CD4-positive, alpha-beta T cell treated with Interleukin-6 at 100 ng/mL for 8 hours (primary cell): Measurements from ENCODE around the gene MESP1.
A peak's percentile ranks its signal among the peaks of the same experiment; 100 is the strongest.
"Not testable (repeated sequence)": the region's sequence is repeated elsewhere in the genome, so short reads cannot be mapped to it uniquely, and the experiment has no call there.

Source experiments
- DNase-seq: peaks from one replicate; pipeline ENCODE4 v3.0.0-alpha.2; 2020; ENCODE audit warnings: mixed read lengths, low spot score

MESP1 gene, protein sequence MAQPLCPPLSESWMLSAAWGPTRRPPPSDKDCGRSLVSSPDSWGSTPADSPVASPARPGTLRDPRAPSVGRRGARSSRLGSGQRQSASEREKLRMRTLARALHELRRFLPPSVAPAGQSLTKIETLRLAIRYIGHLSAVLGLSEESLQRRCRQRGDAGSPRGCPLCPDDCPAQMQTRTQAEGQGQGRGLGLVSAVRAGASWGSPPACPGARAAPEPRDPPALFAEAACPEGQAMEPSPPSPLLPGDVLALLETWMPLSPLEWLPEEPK

DNA sequence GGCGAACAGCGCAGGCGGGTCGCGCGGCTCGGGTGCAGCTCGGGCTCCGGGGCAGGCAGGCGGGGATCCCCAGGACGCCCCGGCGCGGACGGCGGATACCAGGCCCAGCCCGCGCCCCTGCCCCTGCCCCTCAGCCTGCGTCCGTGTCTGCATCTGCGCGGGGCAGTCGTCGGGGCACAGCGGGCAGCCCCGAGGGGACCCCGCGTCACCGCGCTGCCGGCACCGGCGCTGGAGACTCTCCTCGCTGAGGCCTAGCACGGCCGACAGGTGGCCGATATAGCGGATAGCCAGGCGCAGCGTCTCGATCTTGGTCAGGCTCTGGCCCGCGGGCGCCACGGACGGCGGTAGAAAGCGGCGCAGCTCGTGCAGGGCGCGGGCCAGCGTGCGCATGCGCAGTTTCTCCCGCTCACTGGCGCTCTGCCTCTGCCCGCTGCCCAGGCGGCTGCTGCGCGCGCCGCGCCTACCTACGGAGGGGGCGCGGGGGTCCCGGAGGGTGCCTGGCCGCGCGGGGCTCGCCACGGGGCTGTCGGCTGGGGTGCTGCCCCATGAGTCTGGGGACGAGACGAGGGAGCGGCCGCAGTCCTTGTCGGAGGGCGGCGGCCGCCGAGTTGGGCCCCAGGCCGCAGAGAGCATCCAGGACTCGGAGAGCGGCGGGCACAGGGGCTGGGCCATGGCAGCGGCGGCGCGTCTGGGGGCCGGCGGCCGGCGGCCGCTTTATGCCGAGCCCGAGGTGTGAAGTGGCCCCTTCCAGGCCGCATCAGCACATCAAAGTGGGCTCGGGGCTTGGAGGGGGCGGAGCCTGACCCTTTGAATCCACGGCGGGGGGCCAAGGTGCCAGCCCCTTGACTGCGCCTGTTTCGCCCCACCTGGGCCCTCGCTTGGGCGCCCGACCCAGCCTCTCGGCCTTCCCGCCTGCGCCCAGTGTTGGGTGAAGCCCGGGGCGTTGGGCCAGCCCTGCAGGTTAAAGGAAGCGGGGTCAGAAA is at the start of gene MESP1:
Gene MESP1 (minus strand): TSS at position 690 of the 983 bp plus-strand sequence. CDS start 18 bp downstream, at position 672.
- peak; percentile 89 for DNase-seq

DNA sequence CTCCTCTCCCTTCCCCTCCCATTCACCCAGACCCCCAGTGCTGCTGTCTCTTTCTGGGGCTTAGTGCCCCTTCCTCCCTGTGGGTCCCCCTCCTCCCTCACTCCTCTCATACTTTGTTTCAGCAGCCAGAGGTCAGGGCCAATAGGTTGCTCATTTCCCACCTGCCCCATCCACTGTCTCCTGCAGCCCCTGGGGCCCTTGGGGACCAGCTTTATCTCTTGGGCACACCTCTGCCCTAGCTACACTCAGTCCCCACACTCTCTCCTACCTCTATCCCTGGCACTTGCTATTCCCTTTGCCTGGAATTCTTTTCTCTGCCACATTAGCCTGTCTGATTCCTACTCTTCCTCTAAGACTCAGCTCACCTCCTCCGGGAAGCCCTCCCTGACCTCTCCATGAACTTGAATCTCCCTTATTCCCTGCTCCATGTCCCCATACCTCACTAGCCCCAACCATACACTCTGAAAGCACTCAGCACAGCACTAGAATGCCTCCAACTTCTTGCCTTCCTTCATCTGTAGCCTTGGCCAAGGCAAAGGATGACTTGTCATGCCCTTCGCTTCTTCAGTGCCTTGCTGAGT is 49.0 kb upstream of the MESP1 start:
- no peak for DNase-seq

DNA sequence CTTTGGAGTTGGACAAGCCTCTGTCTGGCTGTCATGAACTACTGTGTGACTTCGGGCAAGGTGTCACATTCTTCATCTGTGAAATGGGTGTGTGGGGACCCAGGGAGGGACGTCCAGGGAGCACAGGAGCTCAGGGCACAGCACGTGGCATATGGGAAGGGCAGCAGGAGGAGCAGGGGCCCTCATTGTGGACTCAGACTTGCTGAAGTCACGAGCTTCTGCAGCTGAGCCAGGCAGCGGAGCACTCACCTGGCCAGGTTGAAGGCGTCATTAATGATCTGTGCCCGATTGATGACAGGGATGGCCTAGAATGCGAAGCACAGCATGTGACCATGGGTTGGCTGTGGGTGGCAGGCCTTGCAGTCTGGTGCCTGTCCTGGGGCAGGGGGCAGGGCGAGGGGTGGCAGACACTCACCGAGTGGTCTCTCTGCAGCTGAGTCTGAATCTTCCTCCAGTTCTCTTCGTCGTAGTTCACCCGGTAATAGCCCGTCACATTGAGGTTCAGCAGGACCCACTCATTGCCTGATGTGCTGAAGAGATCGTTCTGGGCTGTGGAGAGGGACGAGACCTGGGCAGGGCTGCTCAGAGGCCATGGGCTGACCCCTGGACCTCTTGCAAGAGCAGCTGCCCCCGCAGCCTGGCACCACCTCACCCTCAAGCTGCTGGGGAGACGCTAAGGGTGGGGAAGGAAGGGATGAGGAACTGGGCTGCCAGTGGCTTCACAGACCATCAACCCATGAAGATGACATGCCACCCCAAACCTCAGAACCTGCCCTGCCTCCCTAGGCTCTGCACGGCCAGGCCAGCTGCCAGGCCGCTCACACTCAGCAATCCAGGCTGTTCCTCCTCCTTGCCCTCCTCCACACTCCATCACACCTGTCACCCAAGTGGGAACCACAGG is 48.2 kb upstream of the MESP1 start:
- no peak for DNase-seq

DNA sequence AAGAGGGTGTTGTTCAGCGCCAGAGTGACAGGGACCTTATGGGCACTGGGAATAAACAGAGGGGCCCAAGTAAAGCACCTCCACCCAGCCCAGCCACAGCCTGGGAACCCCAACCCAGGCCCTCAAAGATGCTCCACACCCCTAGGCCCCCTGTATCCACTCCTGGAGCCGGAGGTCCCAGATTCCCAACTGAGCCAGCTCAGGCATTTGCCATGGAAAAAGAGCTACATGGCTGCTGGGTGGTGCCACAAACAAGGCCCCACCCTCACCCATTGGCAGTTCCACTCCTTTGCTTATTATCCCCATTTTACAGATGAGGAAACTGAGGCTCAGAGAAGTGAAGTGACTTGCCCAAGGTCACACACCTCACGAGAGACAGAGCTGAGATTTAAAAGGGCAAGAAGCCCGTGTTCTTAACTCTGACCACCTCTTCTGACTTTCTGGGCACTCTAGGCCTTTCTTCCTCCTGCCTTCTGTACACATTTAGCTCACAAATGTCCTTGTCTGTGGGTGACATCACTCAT is 46.7 kb upstream of the MESP1 start:
- DNase-seq, result no peak

DNA sequence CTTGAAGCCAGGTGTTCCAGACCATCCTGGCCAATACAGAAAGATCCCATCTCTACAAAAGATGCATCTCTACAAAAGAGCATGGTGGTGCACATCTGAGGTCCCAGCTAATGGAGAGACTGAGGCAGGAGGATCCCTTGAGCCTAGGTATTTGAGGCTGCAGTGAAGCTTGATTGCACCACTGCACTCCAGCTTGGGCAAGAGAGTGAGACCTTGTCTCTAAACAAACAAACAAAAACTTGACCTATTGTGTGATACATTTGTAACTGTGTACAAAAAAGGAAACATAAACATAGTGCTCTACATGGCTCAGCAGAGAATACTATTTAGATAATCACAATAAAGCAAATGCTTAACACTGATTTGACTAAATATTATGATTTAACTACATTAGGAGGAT is 44.9 kb upstream of the MESP1 start:
- no peak for DNase-seq

DNA sequence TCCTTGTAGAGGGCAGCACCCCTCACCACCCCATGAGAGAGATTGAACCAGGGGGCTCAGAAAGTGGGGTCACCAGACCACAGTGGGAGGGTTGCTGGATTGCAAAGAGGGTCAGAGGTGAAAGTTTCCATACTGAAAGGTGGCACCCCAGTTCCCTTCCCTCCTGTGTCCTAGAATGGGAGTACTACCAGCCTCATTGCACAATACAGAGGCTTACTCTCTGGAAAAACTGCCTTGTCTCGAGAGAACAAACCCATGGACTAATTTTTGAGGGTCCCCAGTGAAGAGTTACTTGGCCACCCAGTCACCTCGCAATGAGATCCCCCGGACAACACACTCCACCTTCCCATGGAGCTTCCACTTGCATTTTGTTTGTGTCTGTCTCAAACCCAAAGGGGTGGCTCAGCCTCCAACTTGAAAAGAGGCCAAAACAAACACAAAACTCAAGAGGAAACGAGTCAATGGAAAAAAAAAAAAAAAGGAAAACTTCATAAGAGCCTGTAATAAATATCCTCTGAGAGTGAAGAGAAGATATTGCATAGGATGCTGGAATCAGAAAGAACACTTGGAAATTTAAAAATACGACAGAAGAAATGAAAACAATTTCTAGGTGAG is 43.7 kb upstream of the MESP1 start:
- DNase-seq, result no peak

DNA sequence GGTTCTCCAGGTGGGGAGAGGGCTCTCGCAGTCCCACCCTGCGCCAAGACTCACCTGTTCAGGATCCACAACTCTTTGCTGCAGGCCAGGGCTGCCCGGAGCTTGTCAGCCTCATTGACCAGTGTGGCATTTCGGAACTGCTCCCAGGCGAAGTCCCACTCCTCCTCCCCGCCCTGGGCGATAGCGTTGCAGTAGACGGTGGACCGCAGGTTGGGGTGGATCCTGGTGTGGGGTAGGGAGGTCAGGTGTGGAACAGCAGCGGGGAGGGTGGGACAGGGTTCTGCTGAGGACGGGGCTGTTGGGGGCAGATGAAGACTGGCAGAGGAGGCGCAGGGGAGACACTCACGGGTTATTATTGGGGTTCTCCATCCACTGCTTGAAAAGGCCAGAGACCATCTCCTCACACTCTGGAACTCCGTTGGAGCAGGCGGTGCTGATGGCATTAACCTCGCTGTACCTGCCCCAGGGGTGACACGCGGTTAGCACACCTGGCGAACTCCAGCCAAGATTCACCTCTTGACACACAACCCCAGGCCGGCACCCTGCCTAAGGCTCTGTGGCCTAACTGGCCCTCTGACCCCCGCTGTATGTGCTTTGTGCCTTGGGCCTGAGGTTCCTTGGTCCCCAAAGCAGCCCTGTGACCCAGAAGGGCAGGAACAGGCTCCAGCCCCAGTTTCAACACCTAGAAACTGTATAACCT is 41.2 kb upstream of the MESP1 start:
- DNase-seq, result no peak

DNA sequence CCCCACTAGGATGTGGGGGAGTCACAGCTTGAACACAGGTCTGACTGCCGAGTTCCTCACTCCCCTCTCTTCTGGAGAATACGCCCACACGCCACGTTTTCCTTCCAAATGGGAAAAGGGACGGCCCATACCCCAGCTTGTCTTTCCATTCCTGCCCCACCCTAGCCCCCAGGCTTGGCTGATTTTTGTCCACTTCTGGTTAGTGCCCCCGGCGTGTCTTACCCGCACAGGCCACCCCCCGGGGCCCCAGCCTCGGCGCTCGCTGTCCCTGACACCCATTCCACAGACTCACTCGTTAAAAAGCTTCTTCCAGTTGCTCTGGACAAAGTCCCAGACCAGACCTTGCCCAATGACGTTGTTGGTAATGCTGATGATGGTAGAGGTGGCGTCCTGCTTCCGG is 39.6 kb upstream of the MESP1 start:
- DNase-seq, result no peak

DNA sequence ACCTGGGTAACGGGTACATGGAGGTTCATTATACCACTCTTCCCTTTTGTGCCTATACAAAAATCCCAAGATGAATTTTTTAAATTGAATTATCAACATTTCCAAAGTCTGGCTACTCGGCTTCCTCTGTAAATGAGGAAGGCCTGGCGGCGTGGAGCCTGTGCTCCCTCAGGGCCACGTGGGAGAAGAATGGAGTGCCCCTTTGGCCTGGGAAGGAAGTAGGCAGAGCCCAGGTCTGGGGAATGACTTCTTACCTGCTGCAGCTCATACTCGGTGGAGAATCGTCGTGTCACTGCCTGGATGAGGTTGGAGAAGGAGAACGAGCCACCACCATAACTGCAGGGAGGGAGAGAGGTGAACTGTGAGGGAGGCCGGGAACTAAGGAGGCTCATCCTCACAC is 39.2 kb upstream of the MESP1 start:
- no peak for DNase-seq

DNA sequence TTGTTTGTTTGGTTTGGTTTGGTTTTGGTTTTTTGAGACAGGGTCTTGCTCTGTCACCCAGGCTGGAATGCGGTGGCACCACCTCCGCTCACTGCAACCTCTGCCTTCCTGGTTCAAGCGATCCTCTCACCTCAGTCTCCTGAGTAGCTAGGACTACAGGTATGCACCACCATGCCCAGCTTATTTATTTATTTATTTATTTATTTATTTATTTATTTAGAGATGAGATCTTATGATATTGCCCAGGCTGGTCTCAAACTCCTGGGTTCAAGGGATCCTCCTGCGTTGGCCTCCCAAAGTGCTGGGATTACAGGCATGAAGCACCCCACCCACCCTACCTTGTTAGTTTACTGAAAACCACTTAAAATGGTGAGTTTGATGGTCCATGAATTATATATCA is 37.5 kb upstream of the MESP1 start:
- DNase-seq, result not testable (repeated sequence)

DNA sequence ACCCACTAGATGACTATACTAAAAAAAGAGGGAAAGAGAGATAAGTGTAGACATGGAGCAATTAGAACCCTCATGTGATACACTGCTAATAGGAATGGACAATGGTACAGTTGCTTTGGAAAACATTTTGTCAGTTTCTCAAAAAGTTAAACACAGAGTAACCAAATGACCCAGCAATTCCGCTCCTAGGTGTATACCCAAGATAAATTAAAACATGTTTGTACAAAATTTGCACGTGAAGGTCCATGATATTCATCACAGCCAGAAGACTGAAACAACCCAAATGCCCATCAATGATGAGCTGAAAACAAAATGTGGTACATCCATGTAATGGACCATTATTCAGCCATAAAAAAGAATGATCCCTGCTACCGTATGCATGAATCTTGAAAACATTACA is 36.9 kb upstream of the MESP1 start:
- no peak for DNase-seq

DNA sequence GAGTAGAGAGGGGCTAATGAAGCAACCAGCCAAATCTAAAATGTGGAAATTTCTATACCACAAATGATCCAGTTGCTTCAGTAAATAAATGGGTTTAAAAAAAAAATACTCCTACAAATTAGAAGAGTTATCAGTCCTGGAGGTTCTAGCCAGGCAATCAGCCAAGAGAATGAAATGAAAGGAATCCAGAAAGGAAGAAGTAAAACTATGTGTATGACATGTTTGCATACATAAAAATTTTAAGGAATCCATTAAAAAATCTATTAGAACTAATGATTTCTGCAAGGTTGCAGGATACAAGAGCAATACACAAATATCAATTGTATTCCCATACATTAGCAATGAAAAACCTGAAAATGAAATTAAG is 34.7 kb upstream of the MESP1 start:
- no peak for DNase-seq

DNA sequence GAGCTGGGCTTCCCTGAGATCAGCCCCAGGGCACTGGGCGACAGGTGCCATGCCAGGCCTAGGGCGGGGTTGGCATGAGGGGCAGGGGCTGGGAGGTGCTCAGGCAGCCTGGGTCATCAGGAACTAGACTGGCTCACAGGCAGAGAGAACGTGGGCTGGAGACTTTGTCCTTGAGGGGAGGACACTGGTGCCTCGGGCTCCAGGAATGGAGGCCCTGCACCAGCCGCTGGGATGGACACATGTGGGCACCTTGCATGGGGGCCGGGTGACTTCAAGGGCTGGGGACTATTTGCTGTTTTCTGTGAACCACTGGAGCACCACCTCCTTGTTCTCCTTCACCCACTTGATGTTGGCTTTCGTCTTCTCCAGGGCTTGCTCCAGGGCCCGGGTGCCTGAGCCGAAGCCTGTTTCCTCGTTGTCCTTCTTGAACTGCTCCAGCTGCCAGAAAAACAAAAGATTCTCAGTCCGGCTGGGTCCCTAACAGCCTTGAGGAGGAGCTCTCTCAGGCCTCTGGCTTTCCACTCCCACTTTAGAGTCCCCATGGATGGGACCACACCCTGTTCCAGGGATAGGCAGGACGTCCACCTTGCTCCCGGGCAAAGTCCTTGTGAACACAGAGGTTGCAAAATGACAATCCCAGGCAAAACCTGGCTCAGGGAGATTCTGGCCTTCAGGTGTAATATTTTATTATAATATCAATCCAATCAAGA is 34.2 kb upstream of the MESP1 start:
- no peak for DNase-seq

DNA sequence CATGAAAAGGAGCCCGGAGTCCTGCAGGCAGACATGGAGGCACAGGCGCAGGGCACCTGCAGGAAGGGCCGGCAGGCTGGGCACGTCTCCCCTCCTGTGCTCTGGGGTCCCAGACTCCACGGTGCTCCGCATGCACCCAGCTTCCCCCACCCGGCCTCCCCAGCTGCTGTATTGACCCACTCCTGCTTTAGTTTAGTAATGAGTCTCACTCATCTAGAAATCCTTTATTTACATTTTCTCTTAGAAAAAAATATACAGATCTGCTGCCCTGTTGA is 33.6 kb upstream of the MESP1 start:
- DNase-seq, result no peak

DNA sequence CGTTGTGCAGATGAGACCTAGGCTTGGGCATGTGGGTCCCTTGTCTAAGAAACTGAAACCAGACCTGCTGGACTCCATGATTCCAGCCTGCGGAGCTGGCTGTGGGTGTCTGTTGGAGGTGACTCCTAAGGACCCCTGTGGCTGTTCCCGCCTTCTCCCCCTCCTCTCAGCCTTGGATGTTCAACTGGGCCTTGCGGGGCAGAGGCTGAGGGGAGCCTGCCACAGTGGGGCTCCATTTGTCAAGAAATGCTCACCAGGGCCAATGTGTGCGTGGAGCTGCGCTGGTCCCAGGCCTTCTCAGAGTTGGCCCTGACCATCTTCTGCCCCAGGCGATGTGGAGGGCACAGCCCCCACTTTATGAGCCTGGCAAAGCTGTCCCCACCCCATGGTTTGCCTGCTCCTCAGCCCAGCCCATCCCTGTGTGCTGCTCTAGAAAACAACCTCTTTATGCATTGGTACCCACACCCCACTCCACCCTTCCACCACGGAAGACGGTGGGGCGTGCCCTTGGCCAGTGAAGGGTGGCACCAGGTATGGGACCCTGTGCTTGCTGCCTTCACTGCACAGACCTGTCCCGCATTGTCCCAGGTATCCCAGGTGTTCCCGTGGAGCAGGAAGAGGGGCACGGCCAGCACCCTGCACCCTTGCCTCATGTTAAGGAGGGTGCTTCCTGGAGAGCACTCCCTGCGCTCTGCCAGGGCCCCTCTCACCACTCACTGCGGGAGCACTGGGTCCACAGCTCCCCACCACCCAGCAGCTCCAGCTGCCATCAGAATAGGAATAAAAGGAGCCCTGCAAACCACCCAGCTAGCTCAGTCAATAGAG is 33.0 kb upstream of the MESP1 start:
- no peak for DNase-seq

DNA sequence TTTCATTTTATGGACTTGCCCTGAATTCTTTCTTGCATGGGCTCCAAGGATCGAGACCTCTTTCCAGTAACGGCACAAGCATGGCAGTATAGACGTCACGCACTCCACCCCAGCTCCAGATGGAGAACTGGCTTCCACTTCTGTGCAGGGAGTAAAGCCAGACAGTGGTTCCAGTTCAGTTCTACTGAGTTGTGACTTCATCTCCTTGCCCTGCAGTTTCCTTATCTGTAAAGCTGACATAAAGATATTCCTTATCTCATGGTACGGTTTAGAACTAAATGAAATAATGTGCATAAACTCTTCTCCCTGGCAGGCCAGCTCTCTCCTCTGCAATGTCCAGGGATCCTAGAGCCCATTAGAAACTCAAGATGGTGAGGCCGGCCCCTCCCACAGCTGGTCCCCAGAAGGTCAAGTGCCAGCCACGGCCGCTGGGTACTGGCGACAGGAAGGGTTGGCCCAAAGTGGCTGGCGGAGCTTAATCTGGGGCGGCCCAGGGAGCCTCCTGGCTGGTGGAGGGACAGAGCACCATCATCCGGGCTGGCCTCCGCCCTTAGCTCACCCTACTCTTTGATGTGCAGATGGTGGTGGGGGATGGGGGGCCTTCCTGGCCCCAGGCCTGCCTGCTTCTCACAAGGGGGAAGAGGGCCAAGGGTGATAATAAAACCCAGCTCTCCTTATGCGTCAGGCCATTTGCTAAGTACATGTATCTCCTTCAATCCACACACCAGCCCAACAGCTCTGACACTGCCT is 32.2 kb upstream of the MESP1 start:
- DNase-seq, result no peak

DNA sequence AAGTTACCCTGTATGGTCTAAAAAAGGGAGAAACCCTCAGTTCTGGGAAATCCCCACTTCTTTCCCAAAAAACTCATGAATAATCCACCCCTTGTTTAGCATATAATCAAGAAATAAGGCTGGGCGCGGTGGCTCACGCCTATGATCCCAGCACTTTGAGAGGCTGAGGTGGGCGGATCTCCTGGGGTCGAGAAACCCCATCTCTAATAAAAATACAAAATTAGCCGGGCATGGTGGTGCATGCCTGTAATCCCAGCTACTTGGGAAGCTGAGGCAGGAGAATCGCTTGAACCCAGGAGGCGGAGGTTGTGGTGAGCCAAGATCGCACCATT is 31.5 kb upstream of the MESP1 start:
- not testable (repeated sequence) for DNase-seq

DNA sequence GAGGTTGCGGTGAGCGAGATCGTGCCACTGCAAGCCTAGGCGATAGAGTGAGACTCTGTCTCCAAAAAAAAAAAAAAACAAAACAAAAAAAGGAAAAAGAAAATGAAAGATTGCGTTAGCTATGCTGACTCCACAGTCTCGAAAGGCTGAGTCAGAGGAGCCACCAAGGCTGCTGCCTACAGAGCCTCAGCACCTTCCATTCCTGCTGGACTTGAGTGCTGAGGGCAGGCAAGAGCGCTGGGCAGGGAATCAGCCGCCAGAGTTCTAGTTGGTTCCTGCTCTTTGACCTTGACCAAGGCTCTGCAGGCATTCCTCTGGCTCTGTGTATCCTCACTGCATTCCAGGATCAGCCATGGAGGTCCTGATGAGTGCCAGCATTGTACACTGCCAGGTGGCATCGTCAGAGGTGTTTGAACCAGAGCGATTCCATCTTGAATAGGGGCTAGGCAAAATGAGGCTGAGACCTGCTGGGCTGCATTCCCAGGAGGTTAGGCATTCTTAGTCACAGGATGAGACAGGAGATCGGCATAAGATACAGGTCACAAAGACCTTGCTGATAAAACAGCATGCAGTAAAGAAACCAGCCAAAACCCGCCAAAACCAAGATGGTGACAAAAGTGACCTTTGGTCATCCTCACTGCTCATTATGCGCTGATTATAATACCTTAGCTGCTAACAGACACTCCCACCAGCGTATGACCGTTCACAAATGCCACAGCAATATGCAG is 31.0 kb upstream of the MESP1 start:
- no peak for DNase-seq
